ENCODE results near the gene IGSF23. TPM values are rescaled to one million over a fixed set of nuclear protein-coding genes. Genes with fewer than 3 reads are reported as not detected.

The IGSF23 gene
- total RNA-seq, 4 donors from 2014 or later: not detected

GRCh38 chr19:44653977-44654774 lies 40.8 kb downstream of the IGSF23 start:
- peaks cover 1 to 6% of the 10 kb centered on the region in 2 donors for H3K4me1 ChIP-seq
- in situ Hi-C loops (cut with MboI; ENCODE audit: low sequenced_read_pairs in 4 of 4) (no loop called here), intact Hi-C loops (cut with DNase I; ENCODE audit: low total_unique reads) (no loop called here)
- H3K27me3 ChIP-seq: no peaks in the 10 kb centered on the region
- peak; percentile 72 to 80 for ATAC-seq
- H3K36me3 ChIP-seq: peaks cover 0 to 86% of the 10 kb centered on the region in 2 donors
- TF ChIP-seq POLR2A (IDR thresholded peaks at IDR 0.05): no peak
- TF ChIP-seq CTCF (IDR thresholded peaks at IDR 0.05 in 4 of 5, conservative IDR thresholded peaks at IDR 0.05 in 1 of 5): peak; percentile 29 to 66 (median 56)
- H3K9me3 ChIP-seq: no peaks in the 10 kb centered on the region
- DNase-seq: peak; percentile 37 to 65
- H3K4me3 ChIP-seq: no peak overlapping the region
- peak overlapping the region in 2 of 4 donors; percentile 38 to 45 for H3K27ac ChIP-seq

- in situ Hi-C loops (cut with MboI; ENCODE audit: low sequenced_read_pairs in 4 of 4) (loop anchor here (5.0 kb wide), 1 partner anchor 85 kb away; no protein-coding TSS in a partner anchor), intact Hi-C loops (cut with DNase I; ENCODE audit: low total_unique reads) (loop anchor here (1.0 to 5.0 kb wide), 2 partner anchors 70 to 86 kb away; no protein-coding TSS in a partner anchor)
- no peaks in the 10 kb centered on the region for H3K9me3 ChIP-seq
- H3K27me3 ChIP-seq: no peaks in the 10 kb centered on the region
- ATAC-seq: peak; percentile 60 to 65
- H3K4me3 ChIP-seq: no peak overlapping the region
- H3K36me3 ChIP-seq: peaks cover 0 to 90% of the 10 kb centered on the region in 2 donors
- TF ChIP-seq CTCF (IDR thresholded peaks at IDR 0.05 in 4 of 5, conservative IDR thresholded peaks at IDR 0.05 in 1 of 5) (peak; percentile 82 to 95 (median 91)), POLR2A (IDR thresholded peaks at IDR 0.05) (no peak)
- H3K4me1 ChIP-seq: no peaks in the 10 kb centered on the region
- DNase-seq: peak in 1 of 2 donors; percentile 36
- H3K27ac ChIP-seq: no peak overlapping the region
Observed at GRCh38 chr19:44657211-44657921, 44.0 kb downstream of the IGSF23 start.

DNA sequence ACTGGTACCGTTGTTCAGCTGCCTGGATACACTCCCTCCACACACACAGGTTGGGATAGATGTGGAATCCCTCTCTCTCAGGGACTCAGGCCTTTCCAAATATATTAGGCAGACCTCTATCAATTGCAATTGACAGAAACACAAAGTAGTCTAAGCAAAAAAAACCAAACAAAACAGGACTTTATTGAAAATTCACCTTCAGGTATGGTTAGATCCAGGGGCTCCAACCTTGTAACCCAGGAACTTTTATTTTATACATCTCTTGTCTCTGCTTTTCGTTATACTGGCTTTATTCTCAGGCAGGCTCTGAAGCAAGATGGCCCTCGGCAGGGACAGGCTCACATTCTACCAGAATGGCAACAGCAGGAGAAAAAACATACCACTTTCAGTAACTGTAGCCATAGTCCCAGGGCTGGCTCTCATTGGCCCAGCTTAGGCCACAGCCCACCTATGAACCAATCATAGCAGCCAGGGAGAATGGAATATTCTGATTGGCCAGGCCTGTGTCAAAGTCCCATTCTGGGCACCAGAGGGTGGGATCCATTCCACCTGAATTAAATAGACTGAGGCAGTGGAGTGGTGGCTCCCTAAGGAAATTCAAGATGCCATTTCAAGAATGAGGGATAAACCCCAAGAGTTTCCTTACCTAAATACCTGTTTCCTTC lies 44.8 kb downstream of the IGSF23 start:
- DNase-seq: no peak
- H3K4me3 ChIP-seq: no peak overlapping the region
- in situ Hi-C loops (cut with MboI; ENCODE audit: low sequenced_read_pairs in 4 of 4) (loop anchor here (5.0 kb wide), 1 partner anchor 86 kb away; no protein-coding TSS in a partner anchor), intact Hi-C loops (cut with DNase I; ENCODE audit: low total_unique reads) (loop anchor here (5.0 kb wide), 1 partner anchor 71 kb away; no protein-coding TSS in a partner anchor)
- H3K27ac ChIP-seq: no peak overlapping the region
- H3K4me1 ChIP-seq: no peaks in the 10 kb centered on the region
- TF ChIP-seq CTCF (IDR thresholded peaks at IDR 0.05 in 4 of 5, conservative IDR thresholded peaks at IDR 0.05 in 1 of 5): no peak
- no peak for TF ChIP-seq POLR2A (IDR thresholded peaks at IDR 0.05)
- H3K9me3 ChIP-seq: no peaks in the 10 kb centered on the region
- no peak for ATAC-seq
- no peaks in the 10 kb centered on the region for H3K27me3 ChIP-seq
- peaks cover 0 to 90% of the 10 kb centered on the region in 2 donors for H3K36me3 ChIP-seq

GRCh38 chr19:44660081-44660480 lies 46.7 kb downstream of the IGSF23 start:
- intact Hi-C loops (cut with DNase I; ENCODE audit: low total_unique reads): no loop called here
- Histone ChIP-seq H3K27ac (no peak overlapping the region), H3K27me3 (no peaks in the 10 kb centered on the region), H3K36me3 (peaks cover 0 to 80% of the 10 kb centered on the region in 2 donors), H3K4me1 (no peaks in the 10 kb centered on the region), H3K4me3 (no peak overlapping the region), H3K9me3 (no peaks in the 10 kb centered on the region)
- no peak for DNase-seq
- in situ Hi-C loops (cut with MboI; ENCODE audit: low sequenced_read_pairs in 4 of 4): no loop called here
- no peak for ATAC-seq
- TF ChIP-seq CTCF (IDR thresholded peaks at IDR 0.05 in 4 of 5, conservative IDR thresholded peaks at IDR 0.05 in 1 of 5): no peak
- no peak for TF ChIP-seq POLR2A (IDR thresholded peaks at IDR 0.05)

Data from gastrocnemius medialis (tissue), 4 donors.